ENCODE results near the gene F13B.
"Not testable (repeated sequence)": the region's sequence is repeated elsewhere in the genome, so short reads cannot be mapped to it uniquely, and the experiment has no call there.

The F13B gene, protein sequence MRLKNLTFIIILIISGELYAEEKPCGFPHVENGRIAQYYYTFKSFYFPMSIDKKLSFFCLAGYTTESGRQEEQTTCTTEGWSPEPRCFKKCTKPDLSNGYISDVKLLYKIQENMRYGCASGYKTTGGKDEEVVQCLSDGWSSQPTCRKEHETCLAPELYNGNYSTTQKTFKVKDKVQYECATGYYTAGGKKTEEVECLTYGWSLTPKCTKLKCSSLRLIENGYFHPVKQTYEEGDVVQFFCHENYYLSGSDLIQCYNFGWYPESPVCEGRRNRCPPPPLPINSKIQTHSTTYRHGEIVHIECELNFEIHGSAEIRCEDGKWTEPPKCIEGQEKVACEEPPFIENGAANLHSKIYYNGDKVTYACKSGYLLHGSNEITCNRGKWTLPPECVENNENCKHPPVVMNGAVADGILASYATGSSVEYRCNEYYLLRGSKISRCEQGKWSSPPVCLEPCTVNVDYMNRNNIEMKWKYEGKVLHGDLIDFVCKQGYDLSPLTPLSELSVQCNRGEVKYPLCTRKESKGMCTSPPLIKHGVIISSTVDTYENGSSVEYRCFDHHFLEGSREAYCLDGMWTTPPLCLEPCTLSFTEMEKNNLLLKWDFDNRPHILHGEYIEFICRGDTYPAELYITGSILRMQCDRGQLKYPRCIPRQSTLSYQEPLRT

DNA sequence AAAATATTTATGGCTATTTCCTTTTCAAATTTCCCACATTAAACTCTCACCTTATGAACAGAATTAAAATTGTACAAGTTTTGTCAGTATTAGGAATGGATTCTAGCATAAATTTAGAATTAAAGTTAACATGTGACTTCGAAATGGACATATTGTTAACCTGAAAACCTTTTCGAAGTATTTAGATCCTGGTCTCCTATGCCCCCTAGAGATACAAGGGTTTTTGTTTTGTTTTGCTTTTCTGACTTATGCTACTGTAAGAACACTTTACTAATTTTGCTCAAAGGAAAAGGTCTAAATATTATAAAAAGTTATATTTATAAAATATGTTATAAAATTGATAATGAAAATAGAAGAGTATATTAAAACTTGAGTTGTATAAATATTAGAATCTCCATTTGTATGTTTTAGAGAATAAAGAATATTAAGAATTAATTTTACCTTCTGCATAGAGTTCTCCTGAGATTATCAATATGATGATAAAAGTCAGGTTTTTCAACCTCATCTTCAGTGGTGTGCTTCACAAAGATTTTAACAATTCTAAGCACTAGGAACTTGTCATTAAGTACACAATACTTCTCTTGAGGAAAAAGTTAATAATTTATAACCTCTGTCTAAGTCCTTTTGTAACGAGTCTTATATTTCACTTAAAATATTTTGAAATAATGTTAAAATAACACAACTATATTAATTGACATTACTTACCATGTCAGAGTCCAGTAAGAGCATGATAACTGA lies at the start of gene F13B:
TSS of gene F13B (minus strand) at position 542 of the 738 bp plus-strand sequence. CDS start at position 505, 37 bp downstream.
- DNase-seq (ENCODE audit: low read depth in 2 of 2) = no peak

DNA sequence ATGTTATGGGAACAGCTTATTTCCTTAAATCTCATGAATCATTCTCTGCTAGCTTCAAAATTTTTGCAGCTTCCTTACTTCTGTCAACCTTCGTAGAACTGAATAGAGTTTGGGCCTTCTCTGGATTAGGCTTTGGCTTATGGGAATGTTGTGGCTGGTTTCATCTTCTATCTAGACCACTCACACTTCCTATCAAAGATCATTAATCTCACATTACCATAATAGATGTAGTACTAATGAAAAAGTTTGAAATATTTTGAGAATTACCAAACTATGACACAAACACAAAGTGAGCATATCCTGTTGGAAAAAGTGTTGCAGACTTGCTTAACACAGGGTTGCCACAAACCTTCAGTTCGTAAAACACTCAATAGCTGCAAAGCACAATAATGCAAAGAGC lies 49.1 kb upstream of the F13B start:
- DNase-seq (ENCODE audit: low read depth in 2 of 2) = no peak

DNA sequence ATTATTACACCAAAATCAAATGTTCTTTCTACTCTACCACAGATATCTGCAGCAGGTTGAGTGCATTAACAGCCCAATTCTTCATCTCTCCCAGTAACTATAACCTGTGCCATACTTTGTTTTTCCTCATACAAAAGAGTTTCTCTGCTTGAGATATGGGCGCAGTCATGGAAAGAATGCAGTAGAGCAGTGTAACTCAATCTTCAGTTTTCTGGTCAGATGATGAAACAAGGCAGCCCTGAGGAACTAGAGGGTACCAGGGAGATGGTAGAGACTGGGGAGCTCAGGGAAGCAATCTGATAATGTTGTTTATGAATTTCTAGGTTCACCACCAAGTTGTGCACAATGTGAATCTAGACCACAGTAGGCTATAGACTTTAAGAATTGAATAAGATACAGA lies 39.8 kb upstream of the F13B start:
- no peak for DNase-seq (ENCODE audit: low read depth in 2 of 2)

DNA sequence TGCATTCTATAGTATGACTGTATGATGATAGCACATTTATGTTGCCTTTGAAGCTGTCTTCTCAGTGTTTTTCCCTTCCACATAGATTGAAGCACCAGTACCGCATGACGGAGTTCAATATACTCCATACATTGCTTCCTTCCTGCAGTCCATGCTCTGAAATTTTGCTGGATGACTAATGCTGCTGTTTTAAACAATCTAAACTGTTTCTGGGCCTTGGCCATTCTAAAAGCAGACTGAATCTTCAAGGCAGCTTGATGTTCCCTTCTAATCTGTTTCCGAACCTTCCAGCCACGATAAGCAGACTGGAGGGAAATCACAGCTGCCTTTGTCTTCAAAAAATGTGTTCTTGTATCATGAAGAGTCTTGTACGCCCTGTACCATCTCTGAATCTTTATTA lies 36.2 kb upstream of the F13B start:
- no peak for DNase-seq (ENCODE audit: low read depth in 2 of 2)

DNA sequence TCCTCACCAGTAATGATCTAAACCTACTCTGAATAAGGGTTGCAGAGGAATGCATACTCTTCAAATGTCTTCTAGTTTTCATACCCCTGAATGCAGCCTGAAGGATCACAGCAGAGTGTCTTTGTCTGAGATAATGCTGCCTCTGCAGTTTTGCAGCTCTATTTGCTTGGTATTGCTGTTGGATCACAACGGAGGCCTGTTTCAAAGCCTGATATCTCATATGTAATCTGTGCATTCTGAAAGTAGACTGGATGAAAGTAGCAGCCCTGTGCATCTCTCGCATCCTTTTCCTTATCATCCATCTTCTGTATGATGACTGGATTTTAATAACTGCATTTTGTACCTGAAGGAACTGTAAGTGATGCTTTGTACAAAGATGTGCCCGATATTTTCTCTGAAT lies 34.9 kb upstream of the F13B start:
- DNase-seq (ENCODE audit: low read depth in 2 of 2) = no peak

DNA sequence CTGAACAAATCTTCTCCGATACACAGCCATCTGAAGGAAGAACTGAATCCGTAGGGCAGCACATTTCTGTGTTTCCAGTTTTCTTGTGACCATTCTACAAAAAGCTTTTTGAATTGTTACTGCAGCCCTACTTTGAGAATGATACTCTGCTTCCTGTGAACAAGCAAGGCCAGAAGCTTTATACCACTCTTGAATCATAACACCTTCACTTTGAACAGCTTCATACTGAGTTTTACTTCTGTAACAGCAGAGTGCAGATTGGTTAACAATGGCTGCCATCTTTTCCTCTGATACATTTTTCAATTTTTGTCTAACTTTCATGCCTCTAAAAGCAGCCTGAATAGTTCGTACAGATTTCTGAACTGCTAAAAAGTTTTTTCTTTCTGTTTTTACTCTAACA lies 33.6 kb upstream of the F13B start:
- no peak for DNase-seq (ENCODE audit: low read depth in 2 of 2)

DNA sequence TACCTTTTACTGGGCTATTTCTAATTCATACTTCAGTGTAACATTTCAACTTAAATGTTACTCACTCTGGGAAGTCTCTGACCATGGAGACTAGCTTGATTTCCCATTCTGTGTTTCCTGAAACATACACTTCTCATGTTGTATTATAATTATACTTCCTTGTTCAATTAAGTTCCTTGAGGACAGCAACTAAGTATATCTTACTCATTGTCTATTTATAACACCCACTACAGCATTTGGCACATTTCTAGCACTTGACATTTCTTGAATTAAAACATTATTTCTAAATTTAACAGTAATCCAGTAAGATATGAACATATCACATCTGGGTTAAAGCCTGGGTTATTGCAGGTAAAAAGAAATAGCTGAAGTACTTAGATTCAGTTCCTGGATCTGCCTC lies 32.4 kb upstream of the F13B start:
- DNase-seq (ENCODE audit: low read depth in 2 of 2) = no peak

DNA sequence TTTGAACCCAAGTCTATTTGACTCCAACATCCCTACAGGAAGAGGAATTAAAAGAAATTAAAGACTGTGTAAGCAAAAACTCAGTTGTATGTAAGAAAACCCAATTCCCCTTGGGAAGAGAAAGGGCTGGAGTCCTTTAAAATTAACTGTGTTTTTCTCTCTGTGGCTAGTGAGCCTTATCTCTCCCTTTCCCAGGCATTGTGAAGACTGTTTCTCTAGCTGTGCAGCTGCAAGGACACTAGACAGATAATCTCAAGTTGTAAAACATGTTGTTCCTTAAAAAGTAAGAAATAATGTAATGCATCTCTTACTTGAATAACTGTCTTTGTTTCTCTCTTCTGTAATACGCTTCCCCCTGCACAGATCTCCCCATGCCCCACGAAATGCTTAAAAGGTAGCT lies 29.9 kb upstream of the F13B start:
- DNase-seq (ENCODE audit: low read depth in 2 of 2) = not testable (repeated sequence)

DNA sequence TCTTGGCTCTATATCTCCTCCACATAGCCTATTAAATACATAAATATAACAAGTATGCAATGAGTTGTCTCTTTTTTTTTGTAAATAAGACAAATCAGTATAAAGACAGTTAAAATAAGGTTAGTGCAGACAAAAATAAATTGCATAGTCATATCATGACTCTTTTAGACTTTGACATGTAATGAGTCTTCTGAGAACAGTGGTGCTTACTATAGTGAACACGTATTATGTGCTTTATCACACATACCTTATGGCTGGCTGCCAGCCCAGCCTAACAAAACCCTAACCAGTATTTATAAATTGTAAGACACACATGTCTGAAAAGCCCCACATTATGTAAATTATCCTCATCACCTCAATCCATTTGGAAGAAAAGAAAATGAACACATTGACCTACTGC lies 29.1 kb upstream of the F13B start:
- no peak for DNase-seq (ENCODE audit: low read depth in 2 of 2)

DNA sequence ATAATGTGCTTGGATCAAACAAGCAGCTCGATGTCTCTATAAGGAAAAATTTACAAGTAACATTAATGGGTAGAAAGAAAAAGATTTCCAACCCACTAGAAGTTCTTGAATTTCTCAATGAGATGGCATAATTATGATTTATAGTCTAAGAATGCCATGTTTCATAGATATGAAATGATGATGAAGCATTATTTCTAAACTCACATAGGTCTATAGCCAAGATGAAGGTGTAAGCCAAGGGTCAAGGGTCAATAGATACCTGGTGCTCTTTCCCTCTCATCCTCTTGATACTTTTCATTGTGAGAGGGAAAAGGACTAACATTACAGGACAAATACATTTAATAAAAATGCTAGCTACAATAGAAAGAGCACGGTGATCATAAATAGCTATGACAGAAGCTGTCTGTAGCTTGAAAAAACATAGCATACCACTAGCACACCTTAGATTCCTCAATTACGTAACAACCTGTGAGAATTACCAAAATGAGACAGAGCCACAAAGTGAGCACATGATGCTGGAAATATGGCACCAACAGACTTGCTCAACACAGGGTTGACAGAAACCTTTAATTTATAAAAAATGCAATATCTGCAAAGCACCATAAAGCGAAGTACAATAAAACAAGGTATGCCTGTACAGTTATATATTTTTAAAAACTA lies 26.3 kb upstream of the F13B start:
- no peak for DNase-seq (ENCODE audit: low read depth in 2 of 2)

DNA sequence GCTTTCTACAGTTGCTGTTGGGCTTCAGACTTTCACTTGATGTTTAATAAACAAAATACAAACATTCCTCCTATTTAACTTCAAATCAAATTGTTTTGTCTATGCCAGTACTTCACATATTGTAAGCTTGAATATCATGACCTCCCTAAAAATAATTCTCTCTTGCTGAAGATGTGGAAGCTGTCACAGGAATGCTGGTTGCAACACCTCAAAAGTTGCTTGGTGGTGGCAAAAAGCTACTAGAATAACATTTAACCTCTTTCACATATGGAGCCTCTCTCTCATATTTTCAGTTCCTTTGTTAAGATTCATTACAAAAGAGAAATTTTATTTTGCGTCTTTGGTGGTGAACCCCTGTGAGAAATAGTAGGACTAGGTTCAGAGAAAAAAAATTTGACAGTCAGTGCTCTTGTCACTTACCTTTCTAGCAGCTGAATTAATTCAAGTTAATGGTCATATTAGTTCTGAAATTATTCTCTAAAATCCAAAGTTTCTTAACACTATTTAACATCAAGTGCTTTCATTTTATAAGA lies 25.5 kb upstream of the F13B start:
- DNase-seq (ENCODE audit: low read depth in 2 of 2) = no peak

DNA sequence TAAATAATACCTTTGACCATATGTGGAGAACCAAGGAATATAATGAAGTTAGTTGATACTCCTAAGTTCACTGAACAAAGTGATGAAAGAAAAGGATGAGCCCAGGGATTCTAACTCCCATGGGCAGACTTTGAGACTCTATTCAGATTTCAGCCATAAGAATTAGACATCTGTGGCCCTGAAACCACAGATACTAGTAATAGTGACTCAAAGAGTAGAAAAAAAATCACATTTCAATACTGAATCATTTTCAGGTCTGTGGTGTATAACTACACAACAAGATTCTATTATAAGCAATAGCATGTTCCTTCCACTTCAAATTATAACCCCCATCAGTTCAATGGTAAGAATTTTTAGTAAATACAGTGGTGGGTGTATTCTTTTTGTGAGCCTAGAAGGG lies 16.4 kb upstream of the F13B start:
- no peak for DNase-seq (ENCODE audit: low read depth in 2 of 2)

DNA sequence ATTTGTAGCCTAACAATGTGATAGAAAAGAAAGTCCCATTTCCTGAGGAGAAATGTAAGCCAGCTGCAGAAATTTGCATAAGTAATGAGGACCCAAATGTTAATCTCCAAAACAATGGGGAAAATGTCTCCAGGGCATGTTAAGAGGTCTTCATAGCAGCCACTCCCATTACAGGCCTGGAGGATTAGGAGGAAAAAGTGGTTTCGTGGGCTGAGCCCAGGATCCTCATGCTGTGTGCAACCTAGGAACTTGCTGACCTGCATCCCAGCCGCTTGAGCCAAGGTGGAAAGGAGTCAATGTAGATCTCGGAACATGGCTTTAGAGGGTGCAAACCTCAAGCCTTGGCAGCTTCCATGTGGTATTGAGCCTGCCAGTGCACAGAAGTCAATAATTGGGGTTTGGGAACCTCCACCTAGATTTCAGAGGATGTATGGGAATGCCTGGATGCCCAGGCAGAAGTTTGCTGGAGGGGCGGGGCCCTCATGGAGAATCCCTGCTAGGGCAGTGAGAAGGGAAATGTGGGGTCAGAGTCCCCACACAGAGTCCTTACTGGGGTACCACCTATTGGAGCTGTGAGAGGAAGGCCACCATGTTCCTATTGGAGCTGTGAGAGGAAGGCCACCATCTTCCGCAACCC lies 14.2 kb upstream of the F13B start:
- no peak for DNase-seq (ENCODE audit: low read depth in 2 of 2)

DNA sequence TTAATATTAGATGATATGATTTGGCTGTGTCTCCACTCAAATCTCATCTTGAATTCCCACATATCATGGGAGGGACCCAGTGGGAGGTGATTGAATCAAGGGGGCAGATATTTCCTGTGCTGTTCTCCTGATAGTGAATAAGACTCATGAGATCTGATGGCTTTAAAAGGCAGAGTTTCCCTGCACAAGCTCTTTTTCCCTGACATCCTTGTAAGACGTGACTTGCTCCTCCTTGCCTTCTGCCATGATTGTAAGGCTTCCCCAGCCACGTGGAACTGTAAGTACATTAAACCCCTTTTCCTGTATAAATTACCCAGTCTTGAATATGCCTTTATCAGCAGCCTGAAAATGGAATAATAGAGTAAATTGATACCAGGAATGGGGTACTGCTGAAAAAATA lies 13.3 kb upstream of the F13B start:
- DNase-seq (ENCODE audit: low read depth in 2 of 2) = no peak

DNA sequence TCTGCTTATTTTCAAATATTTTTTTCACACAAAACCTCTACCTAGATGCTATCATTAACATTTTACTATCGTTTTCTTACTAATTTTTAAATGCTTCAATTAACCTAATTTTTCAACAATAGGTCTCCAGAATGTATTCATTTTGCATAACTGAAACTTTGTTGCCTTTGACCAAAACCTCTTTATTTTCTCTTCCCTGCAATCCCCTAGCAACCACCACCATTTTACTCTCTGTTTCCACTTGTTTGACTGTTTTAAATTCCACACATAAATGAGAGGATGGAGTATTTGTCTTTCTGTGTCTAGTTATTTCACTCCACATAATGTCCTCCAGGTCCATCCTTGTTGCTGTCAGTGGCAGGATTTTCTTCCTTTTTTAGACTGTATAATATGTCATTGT lies 9.5 kb upstream of the F13B start:
- DNase-seq (ENCODE audit: low read depth in 2 of 2) = no peak

DNA sequence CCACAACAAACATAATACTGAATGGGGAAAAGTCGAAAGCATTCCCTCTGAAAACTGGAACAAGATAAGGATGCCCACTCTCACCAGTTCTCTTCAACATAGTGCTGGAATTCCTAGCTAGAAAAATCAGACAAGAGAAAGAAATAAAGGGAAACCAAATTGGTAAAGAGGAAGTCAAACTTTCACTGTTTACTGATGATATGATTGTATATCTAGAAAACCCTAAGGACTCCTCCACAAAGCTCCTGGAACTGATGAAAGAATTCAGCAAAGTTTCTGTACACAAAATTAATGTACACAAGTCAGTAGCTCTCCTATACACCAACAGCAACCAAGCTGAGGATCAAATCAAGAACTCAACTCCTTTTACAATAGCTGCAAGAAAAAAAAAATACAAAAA lies 6.9 kb upstream of the F13B start:
- DNase-seq (ENCODE audit: low read depth in 2 of 2) = no peak

DNA sequence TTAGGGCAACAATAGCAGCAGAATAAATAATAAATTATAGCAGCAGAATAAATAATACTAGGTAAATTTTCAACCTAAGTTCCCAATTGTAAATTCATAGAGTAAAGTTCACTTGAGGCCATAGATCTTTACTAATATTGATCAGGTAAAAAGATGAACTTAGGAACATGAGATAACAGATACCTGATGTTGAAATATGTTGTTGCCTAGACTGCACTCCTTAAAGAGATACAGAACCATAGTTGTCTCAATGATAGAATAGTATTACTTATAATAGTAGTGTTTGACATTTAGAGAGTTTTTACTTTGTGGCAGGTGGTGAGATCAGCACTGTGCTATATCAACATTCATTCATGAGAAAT lies 378 bp upstream of the F13B start:
- DNase-seq (ENCODE audit: low read depth in 2 of 2) = no peak

DNA sequence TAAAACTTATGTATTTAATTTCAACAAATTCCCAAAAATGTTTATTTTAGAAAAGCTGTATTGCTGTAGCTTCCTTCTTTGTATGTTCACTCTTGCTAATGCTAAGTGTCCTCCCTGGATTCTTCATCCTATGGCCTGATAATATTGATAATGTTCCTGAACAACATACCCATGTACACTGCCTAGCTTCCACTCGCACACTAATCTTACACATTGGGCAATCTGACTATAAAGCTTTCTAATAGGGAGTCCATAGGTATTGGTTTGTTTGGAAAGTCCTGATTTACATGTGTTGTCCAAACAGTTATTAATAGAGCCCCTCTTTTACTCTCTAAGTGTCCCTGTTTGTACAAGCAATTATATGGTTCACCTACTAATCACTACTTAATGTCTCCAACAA lies 783 bp downstream of the F13B start:
- no peak for DNase-seq (ENCODE audit: low read depth in 2 of 2)

DNA sequence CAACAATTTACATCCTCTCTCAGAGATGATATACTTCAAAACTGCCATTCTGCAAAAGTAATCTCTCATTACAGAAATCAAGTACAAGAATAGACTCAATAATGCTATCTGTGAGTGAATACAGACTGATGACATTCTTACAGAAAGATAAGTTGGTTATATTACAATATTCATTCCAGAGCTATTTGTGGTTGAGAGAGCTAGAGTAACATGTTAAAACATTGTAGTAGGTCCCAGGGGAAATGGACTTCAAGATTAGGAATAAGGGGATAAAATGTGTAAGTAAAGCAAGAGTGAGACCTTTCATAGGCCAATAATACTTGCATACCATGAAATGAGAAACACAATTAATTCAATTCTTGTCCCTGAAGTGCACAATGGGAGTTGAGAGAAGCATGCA lies 1.5 kb downstream of the F13B start:
- DNase-seq (ENCODE audit: low read depth in 2 of 2) = no peak

DNA sequence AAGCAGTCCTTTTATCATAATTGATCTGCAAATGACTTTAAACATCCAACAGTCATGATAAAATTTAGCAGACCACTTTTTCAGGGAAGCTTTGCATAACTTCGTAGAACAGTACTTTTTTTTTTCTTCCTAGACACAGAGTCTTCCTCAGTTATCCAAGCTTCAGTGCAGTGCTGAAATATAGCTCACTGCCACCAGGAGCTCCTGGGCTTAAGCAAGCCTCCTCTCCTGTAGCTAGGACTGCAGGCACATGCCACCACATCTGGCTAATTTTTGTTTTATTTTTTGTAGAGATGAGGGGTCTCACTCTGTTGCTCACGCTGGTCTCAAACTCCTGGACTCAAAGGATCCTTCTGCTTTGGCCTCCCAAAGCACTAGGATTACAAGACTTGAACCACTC lies 3.8 kb downstream of the F13B start:
- no peak for DNase-seq (ENCODE audit: low read depth in 2 of 2)

DNA sequence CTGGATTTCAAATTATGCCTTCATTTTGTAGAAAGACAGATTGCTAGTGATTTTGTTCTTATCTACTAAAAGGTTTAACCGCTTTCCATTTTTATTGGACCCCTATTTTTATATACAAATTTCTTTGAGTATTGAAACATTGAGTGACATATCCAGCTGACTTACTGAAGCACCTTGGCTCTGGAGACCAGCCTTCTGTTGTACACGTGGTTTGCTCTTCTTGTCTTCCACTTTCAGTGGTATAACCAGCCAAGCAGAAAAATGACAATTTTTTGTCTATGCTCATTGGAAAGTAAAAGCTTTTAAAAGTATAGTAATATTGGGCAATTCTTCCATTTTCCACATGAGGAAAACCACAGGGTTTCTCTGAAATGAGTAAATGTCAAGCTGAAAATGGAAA lies 4.4 kb downstream of the F13B start:
- no peak for DNase-seq (ENCODE audit: low read depth in 2 of 2)

DNA sequence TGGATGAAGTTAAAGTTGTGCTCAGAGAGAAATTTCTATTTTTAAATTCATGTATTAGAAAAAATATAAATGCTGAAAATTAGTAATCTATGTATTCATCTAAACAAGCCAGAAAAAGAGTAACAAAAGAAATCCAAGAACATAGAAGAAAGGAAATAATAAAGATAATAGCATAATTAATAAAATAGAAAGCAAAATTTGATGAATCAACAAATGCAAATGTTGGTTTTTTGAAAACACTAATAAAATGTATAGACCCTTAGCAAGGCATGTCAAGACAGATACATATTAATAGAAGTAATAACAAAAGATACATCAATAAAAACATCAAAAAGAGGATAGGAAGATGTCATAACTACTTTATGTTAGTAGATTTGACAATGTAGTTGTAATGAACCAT lies 18.0 kb downstream of the F13B start:
- DNase-seq (ENCODE audit: low read depth in 2 of 2) = no peak
